Activated CD8-positive, alpha-beta memory T cell treated with anti-CD3 and anti-CD28 coated beads for 24 hours (primary cell): Measurements from ENCODE around the gene LGI4.
"Not testable (repeated sequence)": the region's sequence is repeated elsewhere in the genome, so short reads cannot be mapped to it uniquely, and the experiment has no call there.

Experiments
- DNase-seq: peaks from one replicate; pipeline ENCODE4 v3.0.0-alpha.2; 2020

LGI4 gene

GRCh38 chr19:35160629-35161433 is 26.0 kb upstream of the LGI4 start:
- no peak for DNase-seq

GRCh38 chr19:35159606-35160005 is 24.7 kb upstream of the LGI4 start:
- no peak for DNase-seq

- no peak for DNase-seq
These were observed 22.6 kb upstream of the LGI4 start for GRCh38 chr19:35157431-35157830.

- DNase-seq = no peak
These were observed 21.8 kb upstream of the LGI4 start for GRCh38 chr19:35156673-35157014.

GRCh38 chr19:35155981-35156672 is 21.3 kb upstream of the LGI4 start:
- DNase-seq = no peak

GRCh38 chr19:35155441-35155840 is 20.6 kb upstream of the LGI4 start:
- DNase-seq = peak; percentile 77

GRCh38 chr19:35154525-35155406 is 19.9 kb upstream of the LGI4 start, which contains the start of gene FXYD5:
TSS of gene FXYD5 (plus strand) at chr19:35154735. CDS start at chr19:35155551, 816 bp downstream.
- peak; percentile 90 for DNase-seq

- peak; percentile 90 for DNase-seq
These were observed 19.1 kb upstream of the LGI4 start for GRCh38 chr19:35153701-35154524.

- DNase-seq = not testable (repeated sequence)
These were observed 18.3 kb upstream of the LGI4 start for GRCh38 chr19:35153129-35153522.

- DNase-seq = no peak
These were observed 16.6 kb upstream of the LGI4 start for GRCh38 chr19:35151273-35152065.

GRCh38 chr19:35150445-35150844 is 15.6 kb upstream of the LGI4 start:
- no peak for DNase-seq

GRCh38 chr19:35149463-35149862 is 14.6 kb upstream of the LGI4 start:
- DNase-seq = no peak

GRCh38 chr19:35146746-35147459 is 12.0 kb upstream of the LGI4 start:
- DNase-seq = no peak

- no peak for DNase-seq
These were observed 10.0 kb upstream of the LGI4 start for GRCh38 chr19:35144600-35145436.

- no peak for DNase-seq
These were observed 9.4 kb upstream of the LGI4 start for GRCh38 chr19:35144259-35144599.

GRCh38 chr19:35143818-35144217 is 9.0 kb upstream of the LGI4 start:
- no peak for DNase-seq

GRCh38 chr19:35143231-35143715 is 8.4 kb upstream of the LGI4 start, which contains the start of gene FXYD7:
TSS of gene FXYD7 (plus strand) at chr19:35143255. CDS start at chr19:35143334, 79 bp downstream.
- peak; percentile 63 for DNase-seq

- peak; percentile 87 for DNase-seq
These were observed 7.9 kb upstream of the LGI4 start for GRCh38 chr19:35142606-35143230.
